CD8-positive, alpha-beta memory T cell (primary cell): ENCODE results near the gene LSM12. TPM values are rescaled to one million over a fixed set of nuclear protein-coding genes. Genes with fewer than 3 reads are reported as not detected.

Experiments
- CTCF ChIA-PET: fragments of 350-600 bp; sonication (Branson Sonifier 250); formaldehyde crosslinking; loops from one replicate; lab custom pipeline; 2021; ENCODE audit warnings: antibody characterized with exemption; lab: Charles Lee
- POLR2A ChIA-PET: fragments of 350-600 bp; sonication (Branson Sonifier 250); formaldehyde crosslinking; loops from one replicate; lab custom pipeline; 2021; ENCODE audit warnings: antibody characterized with exemption; lab: Charles Lee
- DNase-seq, 5 donors: peaks; one replicate each; pipeline versions ENCODE4 v3.0.0 to v3.0.0-alpha.2; 2020 to 2022; ENCODE audit warnings: mixed read lengths in 1 of 5
- H3K27ac ChIP-seq: one replicate; pipeline ENCODE4 v1.7.0; 2013; ENCODE audit warnings: low read depth, mild to moderate bottlenecking, low read length, moderate library complexity
- H3K27me3 ChIP-seq: 2 replicates; pipeline ENCODE4 v1.7.0; 2013; ENCODE audit warnings: low read length, mild to moderate bottlenecking; ENCODE audit not compliant: insufficient read depth, poor library complexity, severe bottlenecking
- H3K36me3 ChIP-seq: 2 replicates; pipeline ENCODE4 v1.7.0; 2013; ENCODE audit warnings: mild to moderate bottlenecking, low read length, moderate library complexity; ENCODE audit not compliant: insufficient read depth
- H3K4me1 ChIP-seq: 2 replicates; pipeline ENCODE4 v1.7.0; 2013; ENCODE audit warnings: mild to moderate bottlenecking, low read length, moderate library complexity; ENCODE audit not compliant: insufficient read depth
- H3K4me3 ChIP-seq: 2 replicates; pipeline ENCODE4 v1.7.0; 2013; ENCODE audit warnings: mild to moderate bottlenecking, low read length
- H3K9me3 ChIP-seq: 2 replicates; pipeline ENCODE4 v1.7.0; 2013; ENCODE audit warnings: mild to moderate bottlenecking, low read length
- H3K27ac Mint-ChIP-seq, 8 donors: one replicate each; pipeline ENCODE4 v1.8.0; 2020 to 2021; ENCODE audit warnings: mixed read lengths in 8 of 8, mild to moderate bottlenecking in 6 of 8, inconsistent platforms in 3 of 8, moderate library complexity in 3 of 8
- H3K27me3 Mint-ChIP-seq, 2 donors: one replicate each; pipeline ENCODE4 v1.8.0; 2020 to 2021; ENCODE audit warnings: mixed read lengths in 2 of 2, mild to moderate bottlenecking in 1 of 2, moderate library complexity in 1 of 2
- H3K36me3 Mint-ChIP-seq, 3 donors: one replicate each; pipeline ENCODE4 v1.8.0; 2020 to 2021; ENCODE audit warnings: mixed read lengths in 3 of 3, inconsistent platforms in 1 of 3, mild to moderate bottlenecking in 1 of 3
- H3K4me1 Mint-ChIP-seq, 3 donors: one replicate each; pipeline ENCODE4 v1.8.0; 2020 to 2021; ENCODE audit warnings: mixed read lengths in 3 of 3, inconsistent platforms in 1 of 3, mild to moderate bottlenecking in 1 of 3
- H3K4me3 Mint-ChIP-seq, 7 donors: one replicate each; pipeline ENCODE4 v1.8.0; 2020 to 2021; ENCODE audit warnings: mixed read lengths in 7 of 7, mild to moderate bottlenecking in 6 of 7, moderate library complexity in 4 of 7, inconsistent platforms in 2 of 7
- H3K9me3 Mint-ChIP-seq, 5 donors: one replicate each; pipeline ENCODE4 v1.8.0; 2020 to 2022; ENCODE audit warnings: mixed read lengths in 5 of 5, mild to moderate bottlenecking in 3 of 5, moderate library complexity in 2 of 5, inconsistent platforms in 1 of 5
- polyA plus RNA-seq: library from polyadenylated mRNA; unstranded; fragments of 300-500 nt; fragmentation: Illumina TruSeq; gene quantifications from one replicate; pipeline ENCODE4 v1.2.3, GENCODE V29; 2021
- total RNA-seq, 2 experiments: library from RNA; stranded (reverse); gene quantifications; one replicate each; pipeline ENCODE4 v1.2.3, GENCODE V29; 2021

The LSM12 gene
- total and polyA plus RNA-seq, 3 experiments from 2014 or later = 79.9 to 81.9 (median 80.7) TPM

- Histone ChIP-seq H3K9me3 (no peaks in the 10 kb centered on the region), H3K4me1 (peaks cover 28% of the 10 kb centered on the region), H3K27ac (no peak overlapping the region), H3K27me3 (no peaks in the 10 kb centered on the region), H3K4me3 (peak overlapping the region; percentile 90), H3K36me3 (no peaks in the 10 kb centered on the region)
- H3K27ac Mint-ChIP-seq = peak overlapping the region in 1 of 8 donors; percentile 77
- POLR2A ChIA-PET = interaction anchor here (0.6 kb wide), 1 partner anchor 9 kb away, joined by 3 read pairs; no protein-coding TSS in a partner anchor
- peaks cover 0 to 8% (median 2%) of the 10 kb centered on the region in 3 donors for H3K36me3 Mint-ChIP-seq
- peaks cover 4 to 8% of the 10 kb centered on the region in 2 donors for H3K27me3 Mint-ChIP-seq
- H3K9me3 Mint-ChIP-seq = no peaks in the 10 kb centered on the region
- peak overlapping the region; percentile 53 to 92 (median 63) for H3K4me3 Mint-ChIP-seq
- CTCF ChIA-PET = interaction anchor here (1.0 to 1.2 kb wide), 2 partner anchors 11 to 341 kb away, joined by 3 to 4 read pairs; partner anchors contain the start of gene GRN
- peak in 3 of 5 donors; percentile 21 to 58 (median 23) for DNase-seq
- H3K4me1 Mint-ChIP-seq = peaks cover 19 to 33% (median 20%) of the 10 kb centered on the region in 3 donors
These were observed 61.5 kb downstream of the LSM12 start for GRCh38 chr17:44004761-44005526.

- H3K9me3 ChIP-seq = no peaks in the 10 kb centered on the region
- Mint-ChIP-seq H3K4me3 (peak within 1 kb of the TSS; percentile 53 to 92 (median 70)), H3K27ac (peak within 1 kb of the TSS in 2 of 8 donors; percentile 41 to 77), H3K36me3 (peaks cover 0 to 5% (median 0%) of the 10 kb centered on the region in 3 donors), H3K9me3 (no peaks in the 10 kb centered on the region), H3K4me1 (peaks cover 19 to 33% (median 20%) of the 10 kb centered on the region in 3 donors), H3K27me3 (peaks cover 4 to 8% of the 10 kb centered on the region in 2 donors)
- DNase-seq = peak in 3 of 5 donors; percentile 18 to 70 (median 31)
- ChIA-PET POLR2A (interaction anchor here (0.6 kb wide), 2 partner anchors 43 to 108 kb away, joined by 3 to 5 read pairs; no protein-coding TSS in a partner anchor), CTCF (interaction anchor here (1.0 to 1.2 kb wide), 3 partner anchors 10 to 342 kb away, joined by 3 to 4 read pairs (median 3); partner anchors contain the start of gene GRN)
- H3K27ac ChIP-seq = no peak within 1 kb of the TSS
- no peaks in the 10 kb centered on the region for H3K27me3 ChIP-seq
- peaks cover 28% of the 10 kb centered on the region for H3K4me1 ChIP-seq
- peak within 1 kb of the TSS; percentile 90 for H3K4me3 ChIP-seq
- H3K36me3 ChIP-seq = no peaks in the 10 kb centered on the region
These were observed 62.3 kb downstream of the LSM12 start, which contains the start of gene NAGS for GRCh38 chr17:44004077-44004760. Gene NAGS (plus strand): TSS chr17:44004622. CDS start chr17:44004664, 42 bp downstream.

GRCh38 chr17:44002141-44002848 is 64.2 kb downstream of the LSM12 start:
- ChIA-PET POLR2A (no interaction called here), CTCF (no interaction called here)
- no peaks in the 10 kb centered on the region for H3K9me3 ChIP-seq
- DNase-seq = no peak
- Mint-ChIP-seq H3K27me3 (peaks cover 5 to 10% of the 10 kb centered on the region in 2 donors), H3K4me3 (peak overlapping the region in 1 of 7 donors; percentile 20), H3K9me3 (no peaks in the 10 kb centered on the region), H3K27ac (no peak overlapping the region), H3K36me3 (peaks cover 0 to 5% (median 0%) of the 10 kb centered on the region in 3 donors), H3K4me1 (peaks cover 11 to 24% (median 11%) of the 10 kb centered on the region in 3 donors)
- peaks cover 12% of the 10 kb centered on the region for H3K4me1 ChIP-seq
- no peaks in the 10 kb centered on the region for H3K36me3 ChIP-seq
- no peak overlapping the region for H3K4me3 ChIP-seq
- H3K27ac ChIP-seq = no peak overlapping the region
- no peaks in the 10 kb centered on the region for H3K27me3 ChIP-seq

- CTCF ChIA-PET = no interaction called here
- peak overlapping the region in 1 of 8 donors; percentile 24 for H3K27ac Mint-ChIP-seq
These were observed 65.0 kb downstream of the LSM12 start for GRCh38 chr17:44001461-44001920.

GRCh38 chr17:44000871-44001460 is 65.5 kb downstream of the LSM12 start:
- no peak overlapping the region for H3K4me3 ChIP-seq

More at GRCh38 chr17:44001461-44001920, 65.0 kb downstream of the LSM12 start:
- H3K4me1 ChIP-seq = peaks cover 9% of the 10 kb centered on the region
- H3K9me3 ChIP-seq = no peaks in the 10 kb centered on the region
- DNase-seq = no peak
- H3K9me3 Mint-ChIP-seq = no peaks in the 10 kb centered on the region
- no peak overlapping the region for H3K27ac ChIP-seq
- H3K4me3 ChIP-seq = no peak overlapping the region
- H3K27me3 ChIP-seq = no peaks in the 10 kb centered on the region
- H3K4me3 Mint-ChIP-seq = no peak overlapping the region
- H3K36me3 ChIP-seq = no peaks in the 10 kb centered on the region
- peaks cover 0 to 3% (median 0%) of the 10 kb centered on the region in 3 donors for H3K36me3 Mint-ChIP-seq
- H3K27me3 Mint-ChIP-seq = peaks cover 10% of the 10 kb centered on the region in 2 donors
- POLR2A ChIA-PET = no interaction called here
- H3K4me1 Mint-ChIP-seq = peaks cover 6 to 16% (median 6%) of the 10 kb centered on the region in 3 donors

GRCh38 chr17:44000141-44000860 is 66.2 kb downstream of the LSM12 start:
- POLR2A ChIA-PET = no interaction called here
- Histone ChIP-seq H3K36me3 (no peaks in the 10 kb centered on the region), H3K27ac (no peak overlapping the region), H3K4me3 (no peak overlapping the region), H3K27me3 (peaks cover under 1% of the 10 kb centered on the region), H3K9me3 (no peaks in the 10 kb centered on the region), H3K4me1 (peaks cover 5% of the 10 kb centered on the region)
- H3K4me1 Mint-ChIP-seq = peaks cover 0 to 7% (median 0%) of the 10 kb centered on the region in 3 donors
- peaks cover 0 to 2% (median 0%) of the 10 kb centered on the region in 3 donors for H3K36me3 Mint-ChIP-seq
- no peaks in the 10 kb centered on the region for H3K9me3 Mint-ChIP-seq
- CTCF ChIA-PET = interaction anchor here (0.8 kb wide), 1 partner anchor 9 kb away, joined by 3 read pairs; no protein-coding TSS in a partner anchor
- DNase-seq = no peak
- no peak overlapping the region for H3K4me3 Mint-ChIP-seq
- peaks cover 11% of the 10 kb centered on the region in 2 donors for H3K27me3 Mint-ChIP-seq
- H3K27ac Mint-ChIP-seq = no peak overlapping the region

More at GRCh38 chr17:44000871-44001460, 65.5 kb downstream of the LSM12 start:
- Histone ChIP-seq H3K36me3 (no peaks in the 10 kb centered on the region), H3K27me3 (no peaks in the 10 kb centered on the region), H3K4me1 (peaks cover 9% of the 10 kb centered on the region), H3K27ac (no peak overlapping the region), H3K9me3 (no peaks in the 10 kb centered on the region)
- no peak overlapping the region for H3K4me3 Mint-ChIP-seq
- H3K4me1 Mint-ChIP-seq = peaks cover under 1 to 11% (median under 1%) of the 10 kb centered on the region in 3 donors
- peaks cover 10% of the 10 kb centered on the region in 2 donors for H3K27me3 Mint-ChIP-seq
- no peak overlapping the region for H3K27ac Mint-ChIP-seq
- ChIA-PET CTCF (interaction anchor here (0.8 kb wide), 1 partner anchor 10 kb away, joined by 3 read pairs; no protein-coding TSS in a partner anchor), POLR2A (no interaction called here)
- no peaks in the 10 kb centered on the region for H3K9me3 Mint-ChIP-seq
- DNase-seq = no peak
- H3K36me3 Mint-ChIP-seq = peaks cover 0 to 1% (median 0%) of the 10 kb centered on the region in 3 donors
